ENCODE results near the gene LTBP1.
A peak's percentile ranks its signal among the peaks of the same experiment; 100 is the strongest.
"Not testable (repeated sequence)": the region's sequence is repeated elsewhere in the genome, so short reads cannot be mapped to it uniquely, and the experiment has no call there.

The LTBP1 gene

GRCh38 chr2:33408109-33408508, 461.4 kb downstream of the LTBP1 start:
- no peak for DNase-seq

GRCh38 chr2:33409417-33409955, 462.7 kb downstream of the LTBP1 start:
- DNase-seq, result no peak

- DNase-seq, result no peak
Measured at GRCh38 chr2:33411765-33412164, 465.0 kb downstream of the LTBP1 start.

- DNase-seq, result no peak
Measured at GRCh38 chr2:33412920-33413319, 466.2 kb downstream of the LTBP1 start.

GRCh38 chr2:33419581-33420200, 472.9 kb downstream of the LTBP1 start:
- no peak for DNase-seq

DNA sequence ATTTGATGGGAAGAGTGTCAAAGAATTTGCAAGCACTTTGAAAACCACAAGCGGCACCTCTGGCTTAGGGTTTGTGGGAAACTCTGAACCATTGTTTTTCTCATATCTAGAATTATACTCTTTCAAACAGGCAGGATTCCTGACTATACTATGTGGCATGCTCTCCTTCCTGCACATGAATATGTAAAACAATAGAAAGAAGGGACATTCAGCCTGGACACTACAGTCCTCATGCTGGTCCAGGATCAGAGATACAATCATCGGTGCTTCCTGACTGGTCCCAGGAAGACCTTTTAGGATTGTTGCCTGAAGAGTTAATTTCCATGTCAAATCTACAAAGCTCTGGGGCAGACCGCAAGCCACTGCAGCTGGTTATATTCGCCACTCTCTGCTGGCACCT, 474.0 kb downstream of the LTBP1 start:
- DNase-seq, result no peak

DNA sequence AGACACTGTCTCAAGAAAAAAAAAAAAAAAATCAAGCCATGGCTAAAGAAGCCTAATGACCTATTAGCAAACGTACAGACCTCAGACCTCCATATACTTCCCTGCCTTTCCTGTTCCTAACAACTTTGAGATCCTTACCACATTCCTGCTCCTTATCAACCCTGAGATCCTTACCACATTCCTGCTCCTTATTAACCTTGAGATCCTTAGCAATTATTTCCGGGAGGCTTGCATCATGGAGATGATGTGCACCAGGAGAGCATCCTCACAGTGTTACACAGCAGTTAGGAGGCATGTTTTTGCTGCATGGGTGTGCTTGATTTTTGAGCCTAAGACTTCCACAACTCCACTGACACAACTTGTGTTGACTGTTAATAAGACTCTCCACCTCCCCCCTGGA, 475.1 kb downstream of the LTBP1 start:
- DNase-seq, result no peak

DNA sequence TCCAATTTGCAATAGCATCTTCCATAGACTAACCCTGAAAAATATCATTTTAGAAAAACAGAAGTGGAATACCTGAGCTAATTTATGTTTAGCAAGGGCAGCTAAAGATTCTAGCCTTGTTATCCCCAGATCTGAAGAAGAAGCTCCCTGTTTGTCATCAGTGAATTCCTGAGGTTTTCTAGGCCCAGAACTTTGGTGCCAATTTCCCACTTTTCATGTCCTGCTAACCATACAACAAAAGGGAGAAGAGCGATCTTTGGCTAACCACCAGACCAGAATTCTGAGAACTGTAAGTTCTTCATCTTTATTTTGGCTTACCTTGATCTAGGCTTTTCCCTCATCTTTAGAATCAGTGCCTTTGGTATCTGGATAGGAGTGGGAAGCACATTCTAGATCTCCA, 478.4 kb downstream of the LTBP1 start:
- DNase-seq, result no peak

- no peak for DNase-seq
Measured at GRCh38 chr2:33425586-33426031, 478.9 kb downstream of the LTBP1 start.

DNA sequence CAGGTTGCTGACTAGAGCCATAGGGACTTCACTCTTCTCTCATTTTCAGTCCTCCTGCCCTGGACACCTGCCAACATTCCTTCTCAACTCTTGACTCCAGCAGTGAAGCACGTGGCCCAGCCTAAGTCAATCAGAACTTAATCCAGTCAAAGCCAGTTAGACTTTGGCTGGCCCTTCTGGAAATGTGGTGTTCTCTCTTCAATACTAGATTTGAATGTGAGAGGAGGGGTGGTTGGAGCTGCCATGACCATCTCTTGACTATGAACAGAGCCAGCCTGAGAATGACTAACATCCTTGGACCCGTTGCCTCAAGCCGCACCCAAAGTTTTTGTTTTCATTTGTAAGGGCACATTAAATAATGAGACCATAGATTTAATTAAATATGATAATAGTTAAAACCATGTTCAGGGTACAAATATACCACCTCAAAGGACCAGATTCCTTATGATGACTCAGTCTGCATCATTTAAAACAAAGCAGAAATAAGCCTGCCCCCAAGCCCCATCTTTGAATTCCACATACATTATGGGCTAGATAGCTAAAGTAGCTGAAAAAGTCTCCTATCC, 480.0 kb downstream of the LTBP1 start:
- DNase-seq, result peak; percentile 5

DNA sequence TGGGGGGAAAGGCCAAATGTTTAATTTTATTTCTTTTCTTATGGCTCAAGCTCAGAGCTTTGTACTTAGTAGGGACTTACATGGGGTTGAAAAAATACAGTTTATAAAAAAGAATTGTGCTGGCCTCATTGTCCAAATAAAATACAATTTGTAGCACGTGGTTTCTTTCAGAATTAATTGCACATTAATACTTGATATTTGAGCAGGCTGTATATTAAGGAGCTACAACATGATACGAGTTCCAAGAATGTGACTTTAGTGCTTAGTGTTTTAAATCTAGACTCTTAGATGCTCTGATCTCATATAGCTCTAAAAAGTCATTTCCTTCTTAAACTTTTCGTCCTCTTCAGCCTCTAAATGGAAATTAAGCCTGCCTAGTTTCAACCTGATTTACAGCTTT, 483.3 kb downstream of the LTBP1 start:
- DNase-seq, result no peak

DNA sequence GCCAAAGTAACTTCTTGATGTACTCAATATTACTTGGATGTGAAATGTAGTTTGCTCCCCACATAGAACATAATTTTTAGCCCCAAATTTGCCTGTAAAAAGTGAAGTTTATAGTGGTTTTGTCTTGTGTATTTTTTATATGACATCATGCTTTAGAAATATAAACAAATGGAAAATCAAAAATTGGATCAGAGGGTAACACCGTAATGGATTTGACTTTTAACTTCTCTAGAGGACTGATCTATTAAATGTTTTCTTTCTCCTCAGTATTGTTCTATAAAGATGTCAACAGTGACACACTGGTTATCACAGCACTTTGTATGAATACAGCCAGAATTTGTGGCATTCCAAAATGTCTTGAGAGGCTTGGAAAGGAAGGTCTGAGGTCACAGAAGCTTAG, 484.1 kb downstream of the LTBP1 start:
- no peak for DNase-seq

DNA sequence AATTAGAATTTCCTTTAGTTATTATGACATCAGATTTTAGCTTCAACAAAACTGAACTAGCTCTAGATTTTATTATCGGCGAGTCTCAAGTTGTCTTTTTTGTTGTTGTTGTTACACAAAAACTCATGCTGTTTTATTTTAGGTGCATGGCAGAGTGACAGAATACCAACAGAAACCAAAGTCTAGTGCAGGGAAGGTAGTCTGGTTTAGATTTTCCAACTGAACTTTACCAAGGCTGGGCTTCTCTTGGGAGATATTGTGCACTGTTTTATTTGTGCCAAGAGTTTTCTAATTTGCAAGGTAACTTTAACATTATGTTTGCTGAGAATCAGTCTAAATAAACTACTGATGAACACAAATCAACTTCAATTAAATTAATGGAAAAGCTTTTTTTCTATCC, 486.1 kb downstream of the LTBP1 start:
- no peak for DNase-seq

DNA sequence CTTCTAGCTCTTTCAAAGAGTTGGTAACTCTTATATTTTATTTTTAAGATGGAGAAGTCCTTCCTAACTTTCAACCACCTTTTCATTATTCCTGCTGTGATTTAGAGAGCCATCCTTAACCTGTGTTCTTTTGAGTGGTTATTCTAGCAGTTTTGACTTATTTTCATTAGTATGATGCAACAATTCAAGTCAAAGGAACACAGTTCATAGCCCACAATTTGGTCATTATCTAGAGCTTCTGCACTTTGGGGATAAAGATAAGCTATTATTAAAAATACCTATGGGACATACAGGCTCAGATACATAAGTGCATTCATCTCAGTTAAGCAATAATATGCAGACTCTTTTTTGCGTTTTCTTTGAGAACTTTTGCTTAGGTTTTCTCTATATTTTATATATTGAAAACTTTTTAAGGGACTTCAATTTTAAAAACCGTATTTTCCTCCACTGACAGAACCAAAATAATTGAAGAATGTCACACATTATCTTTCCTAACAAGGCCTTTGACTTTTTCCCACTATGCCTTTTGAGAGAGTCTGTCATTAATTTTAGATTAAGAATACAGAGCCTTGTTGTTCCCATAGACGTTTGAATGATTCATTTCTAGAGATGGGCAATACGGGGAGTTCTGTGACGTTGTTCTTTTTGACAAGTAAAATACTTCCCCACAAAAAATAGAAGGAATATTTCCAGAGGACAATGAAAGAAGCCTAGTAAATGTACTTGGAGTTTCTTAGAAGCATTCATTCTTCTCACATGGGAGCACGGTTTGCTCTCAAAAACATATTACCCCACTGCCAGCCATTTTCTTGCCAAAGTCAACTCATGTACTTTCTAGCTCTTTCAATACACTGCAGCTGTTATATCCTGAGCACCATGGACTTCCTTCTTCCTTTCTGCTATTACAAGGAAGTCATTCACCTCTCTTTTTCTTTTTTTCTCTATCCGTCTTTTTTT, 486.8 kb downstream of the LTBP1 start:
- no peak for DNase-seq

DNA sequence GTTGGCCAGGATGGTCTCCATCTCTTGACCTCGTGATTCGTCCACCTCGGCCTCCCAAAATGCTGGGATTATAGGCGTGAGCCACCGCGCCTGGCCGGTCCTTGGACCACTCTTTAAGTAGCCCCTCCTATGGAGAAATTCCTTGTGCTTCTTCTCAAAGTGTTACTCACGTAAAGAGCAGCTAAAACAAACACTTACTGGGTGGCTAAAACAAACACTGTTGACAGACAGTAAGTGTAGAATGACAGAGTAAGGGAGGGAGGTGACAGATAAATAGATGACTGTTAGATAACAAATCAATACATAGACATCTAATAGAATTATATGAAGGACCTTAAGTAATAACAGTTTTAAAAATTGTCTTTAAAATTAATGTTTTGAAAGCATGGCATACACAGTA, 488.8 kb downstream of the LTBP1 start:
- no peak for DNase-seq

GRCh38 chr2:33436083-33436482, 489.3 kb downstream of the LTBP1 start:
- DNase-seq, result no peak

DNA sequence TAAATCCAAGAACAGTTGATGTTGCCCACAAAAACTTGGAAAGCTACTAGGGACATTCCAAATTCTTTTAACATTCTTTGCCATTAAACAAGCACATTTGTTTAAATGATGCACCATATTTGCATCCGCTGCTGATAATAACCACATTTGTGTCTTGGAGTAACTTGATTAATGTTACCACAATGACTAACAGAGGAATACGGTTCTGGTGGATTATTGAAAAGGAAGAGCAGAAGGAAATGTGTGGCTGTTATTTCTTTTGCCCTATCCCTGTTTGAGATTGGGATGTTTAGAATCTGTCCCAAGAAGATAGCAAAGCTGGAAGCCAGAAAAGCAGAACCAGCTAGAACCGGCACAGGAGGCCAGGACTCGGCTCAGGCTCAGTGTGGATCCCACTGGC, 490.5 kb downstream of the LTBP1 start:
- no peak for DNase-seq

DNA sequence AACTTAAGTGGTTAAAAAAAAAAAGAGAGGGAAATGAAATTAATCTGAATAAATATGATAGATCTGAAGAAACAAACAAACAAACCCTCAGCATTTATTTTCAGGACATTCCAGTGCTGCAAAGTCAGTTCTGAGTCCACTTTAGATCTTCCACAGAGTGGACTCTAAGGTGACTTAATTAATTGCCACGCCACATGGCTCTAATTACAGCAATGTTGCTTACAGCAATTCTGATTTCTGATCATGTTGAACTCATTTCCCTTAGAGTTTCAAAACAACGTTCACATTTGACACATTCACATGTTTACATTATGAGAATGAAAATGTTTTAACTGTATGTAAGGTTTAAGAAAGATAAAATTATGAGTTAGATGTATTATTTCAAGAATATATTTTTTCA, 491.1 kb downstream of the LTBP1 start:
- DNase-seq, result no peak

- DNase-seq, result no peak
Measured at GRCh38 chr2:33441235-33441810, 494.6 kb downstream of the LTBP1 start.

- not testable (repeated sequence) for DNase-seq
Measured at GRCh38 chr2:33442052-33442451, 495.3 kb downstream of the LTBP1 start.

- no peak for DNase-seq
Measured at GRCh38 chr2:33442528-33443079, 495.9 kb downstream of the LTBP1 start.

GRCh38 chr2:33443274-33443829, 496.6 kb downstream of the LTBP1 start:
- DNase-seq, result no peak

DNA sequence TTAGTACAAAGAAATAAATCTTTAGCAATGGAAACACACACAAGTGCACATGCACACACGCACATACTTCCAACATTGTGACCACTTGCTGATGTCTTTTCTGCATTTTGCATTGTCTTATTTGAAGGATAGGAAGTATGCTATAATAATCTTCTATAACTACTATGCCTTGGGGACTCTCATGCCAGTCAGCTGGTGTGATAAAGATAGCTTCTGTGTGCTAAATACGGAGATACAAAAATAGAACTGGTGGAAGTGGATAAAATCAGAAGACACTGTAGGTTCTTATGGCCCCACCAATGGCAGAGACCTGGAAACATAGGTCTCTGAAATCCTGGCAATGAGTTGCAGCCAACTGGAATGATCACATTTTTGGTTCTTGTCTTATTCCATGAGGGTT, 498.2 kb downstream of the LTBP1 start:
- DNase-seq, result no peak
